AG04449 (cell line): ENCODE data around the gene PCGF3.

ENCODE experiments used
- CTCF ChIA-PET: fragments of 350-600 bp; formaldehyde crosslinking; extraction: SDS; loops from one replicate; lab custom pipeline; 2021; ENCODE audit warnings: antibody characterized with exemption; lab: Yijun Ruan, JAX
- POLR2A ChIA-PET: fragments of 400-600, 350-600 bp; formaldehyde crosslinking; extraction: SDS; loops from one replicate; lab custom pipeline; 2020; ENCODE audit warnings: antibody characterized with exemption, inconsistent platforms; lab: Yijun Ruan, JAX
- DNase-seq: peaks from one replicate; pipeline ENCODE4 v3.0.0-alpha.2; 2010; ENCODE audit warnings: low read depth, low spot score
- H3K4me3 ChIP-seq: 2 replicates; pipeline ENCODE4 v1.5.1; 2011; ENCODE audit warnings: low read depth, mild to moderate bottlenecking, control low read depth, low read length
- CTCF ChIP-seq: IDR thresholded peaks from one replicate; pipeline ENCODE4 v1.5.1; 2011; ENCODE audit warnings: mild to moderate bottlenecking, moderate library complexity, low read length, control low read depth, inconsistent platforms; ENCODE audit not compliant: insufficient read depth; ENCODE audit errors: missing control alignments

PCGF3 gene

GRCh38 chr4:685679-686412, 19.8 kb upstream of the PCGF3 start:
- ChIA-PET POLR2A (no interaction called here), CTCF (interaction anchor here (2.2 kb wide), 1 partner anchor 10 kb away, joined by 6 read pairs; no protein-coding TSS in a partner anchor)
- no peak overlapping the region for H3K4me3 ChIP-seq
- no peak for TF ChIP-seq CTCF
- no peak for DNase-seq

GRCh38 chr4:686413-687040, 19.1 kb upstream of the PCGF3 start:
- H3K4me3 ChIP-seq: no peak overlapping the region
- no peak for DNase-seq
- POLR2A ChIA-PET: no interaction called here
- CTCF ChIA-PET: interaction anchor here (0.9 to 2.2 kb wide), 2 partner anchors 11 to 13 kb away, joined by 4 to 6 read pairs; partner anchors contain the start of gene ATP5ME
- no peak for TF ChIP-seq CTCF

GRCh38 chr4:687048-687970, 18.3 kb upstream of the PCGF3 start:
- POLR2A ChIA-PET: no interaction called here
- CTCF ChIA-PET: interaction anchor here (0.7 to 2.2 kb wide), 3 partner anchors 12 to 53 kb away, joined by 3 to 6 read pairs (median 4); partner anchors contain the start of gene ATP5ME
- TF ChIP-seq CTCF: no peak
- H3K4me3 ChIP-seq: no peak overlapping the region
- DNase-seq: no peak

GRCh38 chr4:687971-688853, 17.4 kb upstream of the PCGF3 start:
- H3K4me3 ChIP-seq: no peak overlapping the region; the same call in none of the 2 replicates
- no peak for DNase-seq
- TF ChIP-seq CTCF: no peak
- ChIA-PET CTCF (no interaction called here), POLR2A (no interaction called here)

- H3K4me3 ChIP-seq: peak within 1 kb of the TSS; percentile 8
- ChIA-PET POLR2A (no interaction called here), CTCF (no interaction called here)
- no peak for DNase-seq
- no peak for TF ChIP-seq CTCF
These were observed 16.6 kb upstream of the PCGF3 start, which contains the start of gene SLC49A3 for GRCh38 chr4:688854-689681. Gene SLC49A3 (minus strand): TSS chr4:689151. CDS start chr4:689127, 24 bp downstream.
